ENCODE results near the gene ALKBH1.
"Not testable (repeated sequence)": the region's sequence is repeated elsewhere in the genome, so short reads cannot be mapped to it uniquely, and the experiment has no call there.

ALKBH1 gene

DNA sequence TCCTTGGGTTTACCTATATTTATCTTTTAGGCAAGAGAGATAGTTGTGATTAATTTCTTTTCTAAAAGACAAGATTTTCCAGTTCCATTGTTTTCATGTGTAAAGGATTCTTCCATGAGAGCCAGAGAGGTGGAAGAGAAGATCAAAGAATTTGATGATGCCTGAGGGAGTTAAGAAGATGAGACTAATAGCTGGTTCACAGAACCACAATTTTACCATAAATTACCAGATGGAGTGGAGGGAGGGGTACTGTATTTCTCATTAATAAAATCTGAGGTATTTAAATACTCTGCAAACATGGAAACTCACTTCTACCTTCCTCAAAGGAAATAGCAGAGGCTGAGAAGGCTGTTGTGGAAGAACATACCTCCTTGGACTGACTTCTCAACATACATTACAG, 34.6 kb downstream of the ALKBH1 start:
- no peak for DNase-seq (ENCODE audit: low read depth)

DNA sequence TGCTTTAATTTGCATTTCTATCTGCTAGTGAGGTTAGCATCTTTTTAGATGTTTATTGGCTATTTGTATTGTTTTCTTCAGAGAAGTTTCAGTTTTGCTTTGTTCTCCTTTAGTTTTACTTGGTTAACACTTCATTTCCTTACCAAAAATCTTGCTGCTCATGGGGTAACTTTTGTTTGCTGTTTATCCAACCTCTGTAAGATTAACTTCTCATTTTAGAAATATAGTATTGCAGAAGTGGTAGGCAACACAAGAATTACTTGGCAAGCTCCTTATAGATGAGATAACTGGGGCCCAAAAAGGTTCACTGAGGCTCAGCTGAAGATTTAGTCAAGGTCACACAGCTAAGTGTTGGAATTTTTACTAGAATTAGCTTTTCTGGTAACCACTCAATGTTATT, 40.5 kb downstream of the ALKBH1 start:
- DNase-seq (ENCODE audit: low read depth) = no peak

DNA sequence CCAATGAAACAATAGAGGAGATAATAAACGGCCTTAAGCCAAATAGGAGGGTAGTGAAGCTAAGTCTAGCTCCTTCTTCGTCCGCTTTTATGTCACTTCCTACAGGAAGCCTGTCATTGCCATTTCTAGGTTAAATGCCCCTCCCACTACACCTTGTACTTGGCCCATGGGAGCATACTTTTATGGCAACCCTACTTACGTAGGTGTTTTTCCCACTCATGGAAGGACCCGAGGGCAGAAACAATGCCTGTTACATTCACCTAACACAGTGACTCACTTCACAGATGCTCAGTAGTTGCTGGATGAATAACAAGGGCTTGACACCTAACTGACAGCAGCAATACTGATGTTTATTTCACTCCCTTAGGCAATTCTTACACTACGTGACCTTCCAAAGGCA, 44.5 kb downstream of the ALKBH1 start:
- no peak for DNase-seq (ENCODE audit: low read depth)

DNA sequence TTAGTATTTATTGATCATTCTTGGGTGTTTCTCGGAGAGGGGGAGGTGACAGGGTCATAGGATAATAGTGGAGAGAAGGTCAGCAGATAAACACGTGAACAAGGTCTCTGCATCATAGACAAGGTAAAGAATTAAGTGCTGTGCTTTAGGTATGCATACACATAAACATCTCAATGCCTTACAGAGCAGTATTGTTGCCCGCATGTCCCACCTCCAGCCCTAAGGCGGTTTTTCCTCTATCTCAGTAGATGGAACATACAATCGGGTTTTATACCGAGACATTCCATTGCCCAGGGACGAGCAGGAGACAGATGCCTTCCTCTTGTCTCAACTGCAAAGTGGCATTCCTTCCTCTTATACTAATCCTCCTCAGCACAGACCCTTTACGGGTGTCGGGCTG, 46.3 kb downstream of the ALKBH1 start:
- not testable (repeated sequence) for DNase-seq (ENCODE audit: low read depth)

DNA sequence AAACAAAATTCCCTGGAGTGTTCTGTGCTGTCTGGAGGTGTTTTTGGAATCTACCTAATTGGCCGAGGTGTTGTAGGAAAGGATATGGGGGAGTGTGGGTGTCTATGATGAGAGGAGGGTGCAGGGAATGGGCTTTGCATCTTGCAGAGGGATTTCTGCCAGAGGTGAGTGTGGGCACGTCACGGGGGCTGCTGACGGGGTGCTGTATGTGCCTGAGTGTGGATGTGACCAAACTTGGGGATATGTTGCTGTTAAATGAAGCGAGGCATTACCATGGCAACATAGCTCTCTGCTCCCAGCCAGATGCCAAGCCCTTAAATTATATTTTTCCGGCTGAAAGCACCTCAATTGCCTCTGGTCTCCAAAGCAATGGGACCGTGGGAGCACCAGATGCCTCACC, 47.1 kb downstream of the ALKBH1 start:
- no peak for DNase-seq (ENCODE audit: low read depth)

DNA sequence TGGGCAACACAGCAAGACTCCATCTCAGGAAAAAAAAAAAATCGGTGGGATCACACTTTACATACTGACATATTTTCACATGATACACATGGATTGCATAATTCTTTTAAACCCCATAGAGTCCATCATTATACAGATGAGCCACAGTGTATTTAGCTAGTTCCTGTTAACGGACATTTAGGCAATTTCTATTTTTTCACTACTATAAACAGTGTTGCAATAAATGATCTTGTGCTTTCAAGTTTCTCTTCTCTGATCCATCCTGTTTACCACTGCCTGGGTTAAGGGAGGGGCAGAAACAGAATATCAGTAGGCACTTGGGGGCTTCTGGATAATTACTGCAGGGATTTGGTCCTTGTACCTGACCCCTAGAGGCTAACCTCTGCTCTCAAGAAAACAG, 48.0 kb downstream of the ALKBH1 start:
- no peak for DNase-seq (ENCODE audit: low read depth)

DNA sequence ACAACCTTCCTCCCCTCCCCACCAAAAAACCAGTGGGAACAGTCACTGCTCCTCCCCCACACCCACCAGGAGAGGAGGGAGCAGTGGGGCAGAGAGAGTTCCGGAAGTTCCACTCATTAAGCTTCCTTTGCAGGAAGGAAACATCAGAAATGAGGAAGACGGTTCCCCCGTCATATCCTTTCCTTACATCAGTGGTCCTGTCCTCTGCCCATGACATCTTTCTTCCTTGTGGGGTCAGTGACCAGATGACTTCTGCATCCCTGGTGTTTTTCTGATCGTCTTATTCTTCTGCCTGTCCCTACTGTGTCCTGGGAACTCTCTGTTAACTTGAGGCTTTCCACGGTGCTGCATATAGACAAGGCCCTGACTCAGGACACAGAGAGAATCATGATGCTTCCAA, 50.5 kb downstream of the ALKBH1 start:
- DNase-seq (ENCODE audit: low read depth) = no peak

DNA sequence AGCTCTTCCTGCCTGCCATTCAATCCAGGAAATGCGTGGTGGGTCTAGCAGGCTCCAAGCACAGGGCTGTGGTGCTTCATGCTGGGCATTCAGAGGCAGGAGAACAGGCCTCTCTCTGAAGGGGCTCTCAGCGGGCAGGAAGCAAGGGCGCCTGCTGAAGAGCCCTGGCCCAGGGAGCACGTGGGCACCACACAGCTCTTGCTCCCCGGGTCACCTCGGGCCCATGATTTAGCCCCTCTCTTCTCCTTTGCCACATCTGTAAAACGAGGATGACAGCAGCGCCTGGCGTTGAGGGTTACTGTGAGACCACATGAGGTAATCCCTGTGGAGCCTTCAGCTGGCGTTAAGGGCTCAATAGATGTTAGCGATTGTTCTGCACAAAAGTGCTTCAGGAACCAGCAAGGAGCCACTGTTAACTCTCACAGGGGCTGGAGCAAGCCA, 53.8 kb downstream of the ALKBH1 start:
- no peak for DNase-seq (ENCODE audit: low read depth)

DNA sequence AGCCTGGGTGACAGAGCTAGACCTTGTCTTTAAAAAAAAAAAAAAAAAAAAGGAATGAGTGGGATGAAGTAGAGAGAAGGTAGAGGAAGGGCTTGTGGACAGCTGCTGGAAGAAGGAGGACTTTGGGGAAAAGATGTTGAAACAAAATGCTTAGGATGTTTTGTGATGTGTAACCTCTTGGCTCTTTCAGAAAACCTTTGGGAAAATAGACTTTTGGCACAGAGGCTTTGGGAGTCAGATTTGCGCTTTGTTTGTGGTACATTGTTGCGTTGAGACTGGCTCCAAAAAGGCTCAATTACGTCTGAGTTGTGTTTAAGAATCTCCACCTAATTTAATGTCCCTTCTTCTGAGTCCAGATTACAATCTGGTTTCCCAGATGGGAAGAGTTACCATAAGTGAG, 58.5 kb downstream of the ALKBH1 start:
- no peak for DNase-seq (ENCODE audit: low read depth)

DNA sequence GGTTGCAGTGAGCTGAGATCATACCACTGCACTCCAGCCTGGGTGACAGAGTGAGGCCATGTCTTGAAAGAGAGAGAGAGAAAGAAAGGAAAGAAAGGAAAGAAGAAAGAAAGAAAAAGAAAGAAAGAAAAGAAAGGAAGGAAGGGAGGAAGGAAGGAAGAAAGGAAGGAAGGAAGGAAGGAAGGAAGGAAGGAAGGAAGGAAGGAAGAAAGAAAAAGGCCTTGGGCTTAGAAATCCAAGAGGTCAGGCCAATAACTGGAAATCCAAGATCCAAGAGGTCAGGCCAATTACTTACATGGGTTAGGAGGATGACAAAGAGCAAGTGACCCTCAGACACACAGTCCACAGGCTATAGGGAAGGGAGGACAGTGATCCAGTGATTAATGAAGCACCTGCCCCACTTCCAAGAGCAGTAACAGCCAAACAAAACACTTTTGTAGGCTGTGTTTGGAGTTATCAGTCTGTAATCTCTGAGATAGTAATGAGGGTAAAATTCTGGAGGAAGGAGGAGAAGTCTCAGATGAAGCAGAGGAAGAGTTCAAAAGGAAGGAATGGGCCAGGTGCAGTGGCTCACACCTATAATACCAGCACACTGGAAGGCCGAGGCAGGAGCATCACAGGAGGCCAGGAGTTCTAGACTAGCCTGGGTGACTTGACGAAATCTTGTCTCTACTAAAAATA, 59.2 kb downstream of the ALKBH1 start:
- DNase-seq (ENCODE audit: low read depth) = no peak

DNA sequence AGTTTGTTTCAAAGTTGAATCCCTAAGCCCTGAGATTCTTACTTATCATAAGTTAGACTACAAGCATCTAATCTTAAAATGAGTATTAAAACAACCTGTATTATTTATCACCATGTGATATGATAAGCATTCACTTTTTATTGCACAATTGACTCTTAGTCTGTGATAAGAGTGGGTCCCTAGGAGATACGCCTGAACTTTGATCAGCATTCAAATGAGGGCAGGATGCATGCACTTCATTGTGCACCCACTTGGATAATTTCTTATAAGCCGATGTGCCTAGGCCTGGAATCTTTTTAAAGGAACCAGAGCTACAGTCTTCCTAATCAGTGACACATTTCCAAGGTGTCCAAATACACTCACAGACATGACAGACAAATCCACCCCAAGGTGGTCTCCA, 60.0 kb downstream of the ALKBH1 start:
- DNase-seq (ENCODE audit: low read depth) = no peak

DNA sequence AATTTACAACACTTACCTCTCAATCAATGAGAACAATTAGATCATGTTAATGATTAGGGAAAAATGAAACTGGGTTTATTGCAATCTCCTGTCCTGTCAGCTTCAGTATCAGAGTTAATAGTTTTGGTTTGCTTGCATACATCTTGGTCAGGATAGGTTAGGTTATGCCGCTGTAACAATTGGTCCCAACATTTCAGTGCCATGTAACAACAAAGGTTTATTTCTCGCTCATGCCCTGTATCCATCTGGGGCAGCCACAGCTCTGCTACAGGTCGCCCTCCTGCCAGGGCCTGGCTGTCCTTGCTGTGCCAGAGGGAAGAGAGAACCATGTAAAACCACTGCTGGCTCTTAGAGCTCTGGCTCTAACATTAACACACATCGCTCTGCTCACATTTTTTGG, 60.9 kb downstream of the ALKBH1 start:
- no peak for DNase-seq (ENCODE audit: low read depth)

DNA sequence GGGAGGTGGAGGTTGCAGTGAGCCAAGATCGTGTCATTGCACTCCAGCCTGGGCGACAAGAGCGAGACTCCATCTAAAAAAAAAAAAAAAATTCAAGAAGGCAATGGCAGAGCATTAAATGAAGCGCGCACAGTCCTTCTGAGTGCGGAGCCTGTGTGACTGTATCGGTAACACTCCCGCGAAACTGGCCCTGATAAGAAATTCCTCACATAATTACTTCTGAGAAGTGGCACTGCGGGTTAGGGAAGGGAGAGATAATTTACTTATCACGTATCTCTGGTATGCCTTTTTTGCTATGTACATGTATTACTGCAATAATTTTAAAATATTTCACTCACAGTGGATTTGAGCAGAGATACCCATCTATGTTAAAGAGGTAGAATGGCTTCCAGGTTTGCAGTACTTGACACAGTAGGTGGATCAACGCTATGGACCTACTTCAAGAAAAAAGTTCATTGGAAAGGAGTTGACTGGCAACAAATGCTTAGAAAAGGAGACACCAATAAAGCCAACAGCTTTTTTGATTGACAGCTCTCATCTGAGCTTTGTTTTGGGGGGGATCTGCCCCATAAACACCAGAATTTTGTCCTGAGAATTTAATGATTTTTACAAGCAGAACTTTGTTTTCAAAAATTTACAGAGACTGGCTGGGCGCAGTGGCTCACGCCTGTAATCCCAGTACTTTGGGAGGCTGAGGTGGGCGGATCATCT, 62.1 kb downstream of the ALKBH1 start:
- DNase-seq (ENCODE audit: low read depth) = no peak

DNA sequence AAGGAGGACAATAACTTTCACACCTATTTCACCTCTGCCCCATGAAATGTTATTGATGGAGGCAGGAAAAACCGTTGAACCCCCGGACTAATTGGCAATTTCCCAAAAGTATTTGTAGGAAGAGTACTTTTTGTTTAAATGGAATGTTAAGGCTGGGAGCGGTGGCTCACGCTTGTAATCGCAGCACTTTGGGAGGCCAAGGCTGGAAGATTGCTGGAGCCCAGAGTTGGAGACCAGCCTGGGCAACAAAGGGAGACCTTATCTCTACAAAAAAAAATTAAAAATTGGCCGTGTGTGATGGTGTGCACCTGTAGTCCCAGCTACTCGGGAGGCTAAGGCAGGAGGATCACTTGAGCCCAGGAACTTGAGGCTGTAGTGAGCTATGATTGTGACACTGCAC, 65.4 kb downstream of the ALKBH1 start:
- no peak for DNase-seq (ENCODE audit: low read depth)

DNA sequence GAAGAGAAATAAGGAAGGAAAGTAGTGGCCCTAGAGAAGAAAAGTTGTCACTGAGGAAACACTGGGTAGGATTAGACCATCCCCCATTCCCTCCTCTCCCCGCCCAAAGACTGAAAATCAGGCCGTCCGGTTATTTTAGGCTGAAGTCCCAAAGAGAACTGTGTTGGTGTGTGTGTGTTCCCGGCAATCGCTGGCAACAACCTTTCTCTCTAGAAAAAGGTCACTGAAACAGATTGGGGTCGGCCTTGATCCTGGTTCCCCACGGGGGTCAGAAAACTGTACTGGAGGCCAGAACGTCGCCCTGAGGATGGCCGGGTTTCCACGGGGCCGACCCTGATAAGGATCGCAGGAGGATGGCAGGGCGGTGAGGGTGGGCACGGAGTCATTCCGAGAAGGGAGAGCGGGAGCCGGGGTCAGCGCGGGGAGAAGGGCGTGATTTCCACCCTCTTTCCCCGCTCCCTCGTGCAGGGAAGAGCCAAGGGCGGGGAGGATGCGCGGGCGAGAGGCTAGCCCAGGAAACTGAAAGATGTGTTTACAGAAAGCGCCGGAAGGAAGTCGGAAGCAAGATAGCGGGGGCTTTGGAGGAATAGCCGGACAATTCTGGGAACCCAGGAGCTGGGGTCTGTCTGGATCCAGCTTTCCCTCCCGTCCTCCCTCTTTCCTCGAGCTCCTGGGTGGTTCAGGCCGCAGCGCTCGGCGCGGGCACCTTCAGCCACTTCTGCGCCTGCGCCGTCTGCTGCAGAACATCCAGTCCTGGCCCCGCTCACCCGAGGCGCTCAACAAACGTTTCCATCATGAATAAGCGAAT, 66.1 kb downstream of the ALKBH1 start:
- peak; percentile 40 for DNase-seq (ENCODE audit: low read depth)

DNA sequence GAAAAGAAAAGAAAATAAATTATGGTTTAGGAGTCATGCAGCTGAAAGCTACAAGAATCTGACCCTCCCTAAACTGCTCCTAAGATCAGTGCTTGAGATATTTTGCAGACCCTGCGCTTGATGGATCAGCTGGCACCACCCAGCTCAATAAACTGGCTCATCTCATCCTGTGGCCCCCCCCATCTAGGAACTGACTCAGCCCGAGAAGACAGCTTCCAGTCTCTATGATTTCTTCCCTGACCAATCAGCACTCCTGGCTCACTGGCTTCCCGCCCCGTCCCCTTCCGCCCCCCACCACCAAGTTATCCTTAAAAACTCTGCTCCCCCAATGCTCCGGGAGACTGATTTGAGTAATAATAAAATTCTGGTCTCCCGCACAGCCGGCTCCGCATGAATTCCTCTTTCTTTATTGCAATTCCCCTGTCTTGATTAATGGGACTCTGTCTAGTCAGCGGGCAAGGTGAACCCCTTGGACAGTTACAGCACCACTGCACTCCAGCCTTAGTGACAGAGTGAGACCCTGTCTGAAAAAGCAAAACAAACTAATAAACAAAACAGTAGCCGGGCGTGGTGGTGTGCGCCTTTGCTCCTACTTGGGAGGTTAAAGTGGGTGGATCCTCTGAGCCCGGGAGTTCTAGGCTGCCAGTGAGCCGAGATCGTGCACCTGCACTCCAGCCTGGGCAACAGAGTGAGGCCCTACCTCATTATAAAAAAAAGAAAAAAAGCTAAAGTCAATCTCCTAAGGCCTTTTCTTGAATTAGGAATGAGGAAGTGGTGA, 66.9 kb downstream of the ALKBH1 start:
- DNase-seq (ENCODE audit: low read depth) = no peak

DNA sequence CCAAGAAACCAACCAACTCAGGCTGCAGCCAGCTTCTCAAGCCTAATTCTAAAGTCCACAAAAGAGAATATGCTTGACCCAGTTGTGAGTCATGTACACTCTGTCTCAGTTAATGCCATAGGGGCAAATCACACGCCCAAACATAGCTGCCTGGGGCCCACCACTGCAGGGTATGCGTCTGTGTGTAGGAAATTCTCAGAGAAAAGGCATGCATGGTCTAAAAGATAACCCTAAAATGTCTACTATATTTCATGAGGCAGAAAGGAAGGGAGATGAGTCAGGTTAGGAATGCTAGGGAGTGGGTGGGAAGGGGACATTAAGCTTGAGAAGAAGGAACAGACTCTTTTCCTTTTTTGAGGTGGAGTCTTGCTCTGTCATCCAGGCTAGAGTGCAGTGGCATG, 69.1 kb downstream of the ALKBH1 start:
- peak; percentile 72 for DNase-seq (ENCODE audit: low read depth)

DNA sequence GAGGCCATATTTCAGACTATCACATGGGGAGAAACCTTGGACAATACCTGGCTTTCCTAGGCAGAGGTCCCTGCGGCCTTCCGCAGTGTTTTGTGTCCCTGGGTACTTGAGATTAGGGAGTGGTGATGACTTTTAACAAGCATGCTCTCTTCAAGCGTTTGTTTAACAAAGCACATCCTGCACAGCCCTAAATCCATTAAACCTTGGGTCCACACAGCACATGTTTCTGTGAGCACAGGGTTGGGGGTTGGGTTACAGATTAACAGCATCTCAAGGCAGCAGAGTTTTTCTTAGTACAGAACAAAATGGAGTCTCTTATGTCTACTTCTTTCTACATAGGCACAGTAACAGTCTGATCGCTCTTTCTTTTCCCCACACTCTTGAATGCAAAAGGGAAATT, 72.0 kb downstream of the ALKBH1 start:
- not testable (repeated sequence) for DNase-seq (ENCODE audit: low read depth)

DNA sequence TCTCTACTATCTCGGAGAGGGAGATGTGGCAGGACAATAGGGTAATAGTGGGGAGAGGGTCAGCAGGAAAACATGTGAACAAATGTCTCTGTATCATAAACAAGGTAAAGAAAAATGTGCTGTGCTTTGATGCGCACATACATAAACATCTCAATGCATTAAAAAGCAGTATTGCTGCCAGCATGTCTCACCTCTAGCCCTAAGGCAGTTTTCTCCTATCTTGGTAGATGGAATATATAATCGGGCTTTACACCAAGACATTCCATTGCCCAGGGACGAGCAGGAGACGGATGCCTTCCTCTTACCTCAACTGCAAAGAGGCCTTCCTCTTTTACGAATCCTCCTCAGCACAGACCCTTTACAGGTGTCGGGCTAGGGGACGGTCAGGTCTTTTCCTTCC, 72.4 kb downstream of the ALKBH1 start:
- not testable (repeated sequence) for DNase-seq (ENCODE audit: low read depth)

DNA sequence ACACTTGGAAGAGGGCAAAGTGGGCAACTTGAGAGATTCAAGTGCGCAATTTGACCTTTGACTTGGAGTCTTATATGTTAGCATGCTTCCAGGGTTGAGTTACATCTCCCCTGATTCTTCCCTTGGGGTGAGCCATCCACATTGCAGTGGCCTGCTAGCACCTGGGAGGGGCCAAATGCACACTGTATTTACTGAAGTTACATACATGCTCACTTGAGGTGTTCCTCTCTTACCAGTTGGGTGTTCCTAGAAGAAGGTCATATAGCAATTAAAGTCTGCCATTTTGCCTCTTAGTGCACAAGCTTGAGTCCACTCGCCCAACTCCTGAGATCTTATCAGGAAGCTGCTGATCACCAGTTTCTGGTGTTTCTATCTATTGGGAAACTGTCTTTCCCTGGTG, 77.7 kb downstream of the ALKBH1 start:
- no peak for DNase-seq (ENCODE audit: low read depth)

DNA sequence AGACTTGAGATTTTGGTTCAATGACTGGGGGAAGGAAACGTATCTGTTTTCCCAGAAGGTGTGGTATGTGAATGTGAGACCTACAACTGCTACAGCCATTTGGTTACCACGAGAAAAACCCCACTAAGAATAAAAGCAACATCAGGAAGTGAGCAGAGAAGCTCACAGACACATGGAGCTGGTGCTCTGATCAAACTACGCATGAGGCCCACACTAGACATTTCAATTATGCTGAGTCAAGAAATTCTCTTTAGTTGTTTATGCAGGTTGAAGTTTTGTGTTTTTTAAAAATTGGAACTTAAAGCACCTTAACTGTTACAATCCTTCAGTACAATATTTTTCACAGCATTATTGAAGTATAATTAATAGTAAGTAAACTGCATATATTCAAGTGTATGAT, 82.5 kb downstream of the ALKBH1 start:
- no peak for DNase-seq (ENCODE audit: low read depth)

DNA sequence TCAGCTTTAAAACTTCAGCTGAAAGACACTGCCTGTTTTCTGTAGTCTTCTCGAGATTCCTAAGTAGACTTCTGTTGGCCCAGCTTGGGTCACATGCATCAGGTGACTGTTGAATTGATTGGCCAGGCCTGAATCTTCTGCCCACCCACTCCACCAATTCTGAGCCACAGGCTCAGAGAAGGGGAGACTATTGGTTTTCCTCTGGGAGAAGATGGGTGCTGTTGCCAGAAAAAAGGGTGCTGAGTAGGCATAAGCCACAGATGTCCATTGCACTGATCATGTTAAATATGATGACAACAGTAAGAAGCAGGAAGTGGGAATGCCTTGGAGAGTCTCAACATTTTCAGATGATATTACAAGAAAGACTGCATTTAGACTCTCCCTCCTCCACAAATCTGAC, 84.6 kb downstream of the ALKBH1 start:
- DNase-seq (ENCODE audit: low read depth) = no peak

Measured in GM04504 (cell line).